22Rv1 (cell line): ENCODE measurements around the gene EYA2.

Source experiments
- CTCF ChIP-seq: fragments of 450-650 bp; IDR thresholded peaks from 2 replicates; pipeline ENCODE4 v1.5.1; 2017; ENCODE audit warnings: mild to moderate bottlenecking
- ZFX ChIP-seq: fragments of 450-650 bp; IDR thresholded peaks from 2 replicates; pipeline ENCODE4 v1.6.1; 2017; ENCODE audit warnings: antibody characterized with exemption, borderline replicate concordance

- TF ChIP-seq CTCF (no peak), ZFX (no peak)
Observed at GRCh38 chr20:47179267-47179666, 284.6 kb downstream of the EYA2 start.
